HUDEP-2 (cell line): ENCODE measurements around the gene MYOD1.
A peak's percentile ranks its signal among the peaks of the same experiment; 100 is the strongest.

Source experiments
- DNase-seq, 76 experiments: peaks; one replicate each; lab custom pipeline; 2025; ENCODE audit not compliant: unreplicated experiment in 76 of 76; lab: John Stamatoyannopoulos, UW

Gene MYOD1

GRCh38 chr11:17700991-17701390 lies 18.4 kb upstream of the MYOD1 start:
- no peak for DNase-seq

DNA sequence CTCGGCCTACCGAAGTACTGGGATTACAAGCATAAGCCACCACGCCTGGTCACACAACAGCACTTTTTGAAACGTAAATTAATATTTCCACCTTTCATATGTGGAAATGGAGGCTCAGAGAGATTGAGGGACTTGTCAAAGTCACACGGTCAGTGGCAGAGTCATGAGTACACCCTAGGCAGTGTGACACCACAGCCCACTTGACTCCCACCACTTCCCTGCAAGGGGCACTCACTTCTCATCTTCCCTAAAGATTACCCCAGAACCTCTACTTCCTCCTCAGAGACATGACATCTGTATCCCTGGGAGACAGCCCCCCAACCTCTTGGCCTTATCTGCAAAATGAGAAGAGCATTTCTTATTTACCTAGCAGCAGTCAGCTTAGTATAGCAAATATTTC lies 16.5 kb upstream of the MYOD1 start:
- DNase-seq = no peak

DNA sequence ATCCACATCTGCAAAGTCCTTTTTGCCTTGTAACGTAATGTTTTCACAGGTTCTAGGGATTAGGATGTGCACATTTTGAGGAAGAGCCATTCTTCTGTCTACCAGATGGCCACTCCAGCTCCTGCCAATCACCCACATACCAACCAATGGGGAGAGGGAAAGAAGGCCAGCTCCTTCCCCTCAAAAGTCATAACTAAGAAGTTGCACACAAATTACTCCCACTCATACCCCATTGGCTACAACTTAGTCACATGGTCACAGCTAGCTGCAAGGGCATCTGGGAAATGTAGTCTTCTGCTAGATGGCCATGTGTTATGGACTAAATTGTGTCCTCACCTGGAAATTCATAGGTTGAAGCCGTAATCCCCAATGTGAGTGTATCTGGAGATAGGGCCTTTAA lies 15.4 kb upstream of the MYOD1 start:
- DNase-seq = peak in 2 of 76 experiments; percentile 6 to 22

DNA sequence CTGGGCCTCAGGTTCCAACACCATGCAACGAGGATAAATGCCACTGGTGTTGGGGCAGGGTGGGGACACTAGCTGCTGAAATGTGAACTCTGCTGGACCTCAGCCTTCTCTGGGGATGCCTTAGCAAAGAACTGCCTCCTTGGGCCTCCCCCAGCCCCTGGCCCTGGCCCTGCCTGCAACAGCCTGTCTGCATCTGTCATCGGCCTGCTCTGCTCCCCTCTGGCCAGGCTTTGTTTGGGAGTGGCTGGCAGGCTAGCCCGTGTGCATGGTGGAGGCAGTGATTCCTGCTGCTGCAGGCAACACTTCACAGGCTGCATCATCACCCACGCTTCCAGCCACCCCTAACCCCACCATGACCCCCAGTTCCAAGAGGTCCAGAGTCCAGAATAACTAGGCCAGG lies 11.5 kb upstream of the MYOD1 start:
- no peak for DNase-seq

DNA sequence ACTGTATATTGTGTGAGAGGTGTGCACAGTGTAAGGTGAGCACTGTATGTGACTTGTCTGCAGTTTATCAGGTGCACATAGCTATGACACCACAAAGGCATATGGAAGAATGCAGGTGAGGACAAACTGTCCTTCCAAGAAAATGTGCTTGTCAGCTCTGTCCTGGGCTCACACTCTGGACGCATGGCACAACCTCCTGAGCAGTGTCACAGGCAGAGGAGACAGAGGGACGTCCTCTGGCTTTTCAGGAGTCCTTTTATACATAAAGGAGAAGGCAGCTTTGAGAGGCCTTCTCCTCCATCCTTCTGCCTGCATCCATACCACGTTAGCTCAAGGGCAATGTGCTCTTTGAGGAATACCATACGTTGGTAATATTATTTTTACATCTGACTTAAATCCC lies 7.5 kb upstream of the MYOD1 start:
- DNase-seq = no peak

DNA sequence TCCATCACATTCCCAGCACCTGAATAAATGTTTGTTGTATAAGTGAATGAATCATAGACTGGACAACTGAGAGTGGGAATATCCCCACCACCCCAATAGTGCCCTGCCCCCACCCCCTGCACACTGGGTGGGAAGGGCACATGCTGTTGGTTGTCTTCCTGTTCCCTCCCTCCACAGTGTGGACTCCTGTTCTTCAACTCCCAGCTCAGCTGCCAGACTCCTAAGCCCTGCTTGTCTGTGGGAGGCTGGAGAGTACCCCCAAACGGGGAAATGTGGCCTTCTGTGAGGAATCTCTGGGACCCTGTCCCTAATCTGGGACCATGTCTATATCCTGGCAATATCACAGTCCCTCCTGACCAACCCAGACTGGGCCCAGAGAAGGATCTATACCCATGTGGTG lies 5.5 kb upstream of the MYOD1 start:
- DNase-seq = no peak

DNA sequence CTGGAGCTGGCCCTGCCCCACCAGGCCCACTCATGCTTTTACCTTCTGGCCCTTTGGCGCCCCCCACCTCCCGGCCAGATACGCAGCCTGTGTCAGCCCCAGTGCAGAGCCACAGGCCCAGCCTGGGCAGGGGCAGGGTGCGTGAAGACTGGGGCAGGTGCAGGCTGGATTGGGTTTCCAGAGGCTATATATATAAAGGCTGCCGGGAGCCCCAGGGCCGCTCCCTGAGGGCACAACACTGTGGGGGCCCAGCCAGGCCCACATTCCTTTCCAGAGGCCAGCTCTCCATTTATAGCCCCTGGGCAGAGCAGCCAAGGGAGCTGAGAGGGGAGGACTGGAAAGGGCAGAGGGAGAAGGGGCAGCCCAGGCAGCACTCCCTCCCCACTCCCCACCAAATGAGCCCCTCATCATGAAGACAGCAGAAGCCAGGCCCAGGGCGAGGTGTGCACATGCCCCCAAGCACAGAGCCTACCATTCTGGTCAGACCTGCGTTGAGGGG lies 5.0 kb upstream of the MYOD1 start:
- DNase-seq = no peak

DNA sequence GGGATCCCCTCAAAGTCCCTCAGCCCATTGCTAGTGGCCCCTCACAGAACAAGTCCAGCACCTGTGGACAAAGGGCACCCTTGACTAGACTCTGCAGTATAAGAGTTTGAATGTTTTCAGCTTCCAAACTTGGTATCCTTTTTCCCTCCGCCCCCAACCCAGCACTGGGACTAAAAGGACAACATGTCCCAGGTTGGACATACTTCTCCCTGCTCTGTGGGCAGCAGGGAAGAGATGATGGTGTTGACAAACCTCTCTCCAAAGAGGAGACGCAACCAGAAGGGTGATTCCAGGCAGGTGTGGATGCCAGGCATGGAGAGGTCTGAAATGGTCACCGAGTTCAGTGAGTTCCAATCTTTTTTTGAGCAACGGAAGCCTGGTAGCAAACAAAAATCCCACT lies 4.5 kb upstream of the MYOD1 start:
- no peak for DNase-seq

DNA sequence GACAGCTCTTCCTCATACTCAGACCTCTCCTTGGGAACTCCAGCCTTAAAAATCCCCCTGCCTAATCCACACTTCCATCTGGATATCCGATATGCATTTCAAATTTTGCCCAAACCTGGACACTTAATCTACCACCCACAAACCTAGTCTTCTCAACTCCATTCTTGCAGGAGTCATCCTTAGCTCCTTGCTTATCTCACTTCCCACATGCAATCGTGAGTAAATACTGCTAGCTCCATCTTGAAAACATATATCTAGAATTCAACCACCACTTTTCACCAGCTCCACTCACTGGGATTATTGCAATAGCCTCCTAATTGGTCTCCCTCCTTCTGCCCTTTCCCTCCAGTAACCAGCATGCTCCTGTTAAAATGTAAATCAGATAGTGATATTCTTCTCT lies 2.6 kb upstream of the MYOD1 start:
- no peak for DNase-seq

- DNase-seq = no peak
Measured at GRCh38 chr11:17718015-17718414, 1.4 kb upstream of the MYOD1 start.

DNA sequence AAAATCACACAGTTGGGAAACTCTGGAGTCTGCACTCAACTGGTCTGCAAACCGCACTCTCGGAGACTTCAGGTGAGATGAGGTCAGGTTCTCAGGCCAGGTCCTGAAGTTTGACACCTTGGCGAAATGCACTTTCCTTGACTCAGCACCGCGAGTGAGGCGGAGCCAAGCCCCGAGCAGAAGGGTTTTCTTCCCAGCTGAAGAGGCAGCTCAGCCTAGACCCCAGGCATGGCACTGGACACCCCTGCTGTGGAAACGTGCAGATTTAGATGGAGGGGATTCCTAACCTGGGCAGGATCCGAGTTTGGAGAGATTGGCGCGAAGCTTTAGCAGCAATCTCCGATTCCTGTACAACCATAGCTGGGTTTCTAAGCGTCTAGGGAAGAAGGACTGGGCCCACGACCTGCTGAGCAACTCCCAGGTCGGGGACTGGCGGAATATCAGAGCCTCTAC lies 835 bp upstream of the MYOD1 start:
- no peak for DNase-seq

- DNase-seq = no peak
Measured at GRCh38 chr11:17719938-17720795, 796 bp downstream of the MYOD1 start.

DNA sequence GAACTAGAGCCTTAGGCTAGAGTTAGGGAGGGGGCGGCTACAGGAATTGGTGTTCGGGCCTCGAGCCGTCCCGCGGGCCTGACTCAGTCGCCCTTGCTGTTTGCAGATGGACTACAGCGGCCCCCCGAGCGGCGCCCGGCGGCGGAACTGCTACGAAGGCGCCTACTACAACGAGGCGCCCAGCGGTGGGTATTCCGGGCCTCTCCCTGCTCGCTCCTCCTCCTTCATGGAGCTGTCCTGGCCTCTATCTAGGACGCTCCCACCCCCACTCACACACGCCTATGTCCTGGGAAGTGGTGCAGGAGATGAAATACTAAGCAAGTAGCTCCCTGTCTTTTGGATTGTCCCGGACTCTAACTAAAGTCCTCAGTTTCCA lies 1.4 kb downstream of the MYOD1 start:
- DNase-seq = no peak

DNA sequence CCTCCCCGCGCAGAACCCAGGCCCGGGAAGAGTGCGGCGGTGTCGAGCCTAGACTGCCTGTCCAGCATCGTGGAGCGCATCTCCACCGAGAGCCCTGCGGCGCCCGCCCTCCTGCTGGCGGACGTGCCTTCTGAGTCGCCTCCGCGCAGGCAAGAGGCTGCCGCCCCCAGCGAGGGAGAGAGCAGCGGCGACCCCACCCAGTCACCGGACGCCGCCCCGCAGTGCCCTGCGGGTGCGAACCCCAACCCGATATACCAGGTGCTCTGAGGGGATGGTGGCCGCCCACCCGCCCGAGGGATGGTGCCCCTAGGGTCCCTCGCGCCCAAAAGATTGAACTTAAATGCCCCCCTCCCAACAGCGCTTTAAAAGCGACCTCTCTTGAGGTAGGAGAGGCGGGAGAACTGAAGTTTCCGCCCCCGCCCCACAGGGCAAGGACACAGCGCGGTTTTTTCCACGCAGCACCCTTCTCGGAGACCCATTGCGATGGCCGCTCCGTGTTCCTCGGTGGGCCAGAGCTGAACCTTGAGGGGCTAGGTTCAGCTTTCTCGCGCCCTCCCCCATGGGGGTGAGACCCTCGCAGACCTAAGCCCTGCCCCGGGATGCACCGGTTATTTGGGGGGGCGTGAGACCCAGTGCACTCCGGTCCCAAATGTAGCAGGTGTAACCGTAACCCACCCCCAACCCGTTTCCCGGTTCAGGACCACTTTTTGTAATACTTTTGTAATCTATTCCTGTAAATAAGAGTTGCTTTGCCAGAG lies 2.0 kb downstream of the MYOD1 start:
- no peak for DNase-seq

DNA sequence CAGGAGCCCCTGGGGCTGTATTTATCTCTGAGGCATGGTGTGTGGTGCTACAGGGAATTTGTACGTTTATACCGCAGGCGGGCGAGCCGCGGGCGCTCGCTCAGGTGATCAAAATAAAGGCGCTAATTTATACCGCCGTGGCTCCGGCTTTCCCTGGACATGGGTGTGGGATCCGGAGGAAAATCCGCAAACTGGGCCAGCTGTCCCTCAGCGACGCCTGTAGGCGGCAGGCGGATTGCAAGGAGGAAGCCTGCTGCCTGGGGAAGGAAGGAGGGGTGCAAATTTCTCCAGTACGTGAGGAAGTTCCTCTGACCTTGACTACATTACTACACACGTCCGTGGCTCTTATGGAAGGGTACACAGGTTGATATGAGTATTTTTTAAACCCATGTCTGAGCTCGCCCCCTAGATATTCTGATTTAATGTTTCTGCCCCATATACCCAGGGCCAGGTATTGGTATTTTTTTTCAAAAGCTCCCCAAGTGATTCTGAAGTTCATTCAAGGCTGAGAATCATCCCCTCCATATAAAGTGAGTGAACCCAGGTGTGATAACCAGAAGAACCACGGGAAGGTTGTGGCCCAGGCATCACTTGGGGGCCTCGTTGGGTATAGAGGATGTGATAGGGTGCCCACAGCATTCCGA lies 2.8 kb downstream of the MYOD1 start:
- DNase-seq = no peak

DNA sequence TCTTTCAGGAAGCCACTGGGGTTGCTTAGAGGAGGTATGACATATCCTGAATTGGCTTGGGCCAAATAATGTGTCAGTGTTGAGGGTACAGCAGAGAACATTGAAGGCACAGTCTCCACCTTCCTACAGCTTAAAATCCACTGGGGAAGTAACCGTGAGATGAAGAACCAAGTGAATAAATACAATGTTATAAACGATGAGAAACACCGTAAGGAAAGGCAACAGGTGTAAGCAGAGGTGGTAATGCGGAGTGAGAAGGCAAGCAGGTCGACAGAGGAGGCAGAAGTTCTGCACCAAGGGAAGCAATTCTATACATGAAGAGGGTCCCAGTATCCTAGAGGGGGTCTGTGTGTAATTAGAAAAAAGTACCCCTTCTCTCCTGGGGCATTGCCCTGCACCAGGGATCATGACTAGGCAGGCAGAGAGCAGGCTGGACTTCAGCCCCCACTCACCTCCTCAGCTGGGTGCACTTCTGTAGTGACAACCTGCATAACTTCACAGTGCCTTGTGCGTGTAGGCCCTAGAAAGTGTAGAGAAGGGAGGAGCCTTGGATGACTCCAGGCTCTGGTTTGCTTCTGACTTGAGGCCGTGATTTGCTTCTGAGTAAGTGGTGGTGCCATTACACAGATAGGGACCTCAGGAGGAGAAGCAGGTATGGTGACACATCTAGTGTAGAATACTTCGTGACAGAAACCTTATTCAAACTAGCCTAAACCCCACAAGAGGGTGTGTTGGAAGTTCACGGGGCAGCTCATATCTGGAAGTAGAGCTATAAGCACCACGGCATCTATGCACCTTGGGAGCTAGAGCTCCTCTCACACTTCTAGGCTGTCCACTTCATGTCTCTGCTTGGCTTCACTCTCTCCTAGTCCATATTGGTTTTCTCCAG lies 4.9 kb downstream of the MYOD1 start:
- DNase-seq = no peak

DNA sequence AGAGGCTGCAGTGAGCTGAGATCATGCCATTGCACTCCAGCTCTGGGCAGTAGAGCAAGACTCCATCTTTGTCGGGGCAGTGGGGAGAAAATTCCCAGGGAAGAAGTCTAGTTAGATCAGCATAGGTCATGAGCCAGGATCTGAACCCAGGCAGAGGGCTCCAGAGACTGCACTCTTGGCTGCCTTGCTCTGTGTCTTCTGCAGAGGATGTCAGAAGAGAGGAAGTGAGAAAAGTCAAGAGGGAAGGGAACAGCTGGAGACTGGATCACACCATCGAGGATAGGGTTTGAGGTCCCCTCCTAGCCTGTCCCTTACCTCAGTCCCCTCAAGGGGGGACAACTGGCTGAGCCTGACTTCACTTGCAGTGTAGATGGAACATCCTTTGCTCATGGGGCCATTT lies 5.8 kb downstream of the MYOD1 start:
- DNase-seq = no peak

GRCh38 chr11:17730137-17730536 lies 10.8 kb downstream of the MYOD1 start:
- no peak for DNase-seq

DNA sequence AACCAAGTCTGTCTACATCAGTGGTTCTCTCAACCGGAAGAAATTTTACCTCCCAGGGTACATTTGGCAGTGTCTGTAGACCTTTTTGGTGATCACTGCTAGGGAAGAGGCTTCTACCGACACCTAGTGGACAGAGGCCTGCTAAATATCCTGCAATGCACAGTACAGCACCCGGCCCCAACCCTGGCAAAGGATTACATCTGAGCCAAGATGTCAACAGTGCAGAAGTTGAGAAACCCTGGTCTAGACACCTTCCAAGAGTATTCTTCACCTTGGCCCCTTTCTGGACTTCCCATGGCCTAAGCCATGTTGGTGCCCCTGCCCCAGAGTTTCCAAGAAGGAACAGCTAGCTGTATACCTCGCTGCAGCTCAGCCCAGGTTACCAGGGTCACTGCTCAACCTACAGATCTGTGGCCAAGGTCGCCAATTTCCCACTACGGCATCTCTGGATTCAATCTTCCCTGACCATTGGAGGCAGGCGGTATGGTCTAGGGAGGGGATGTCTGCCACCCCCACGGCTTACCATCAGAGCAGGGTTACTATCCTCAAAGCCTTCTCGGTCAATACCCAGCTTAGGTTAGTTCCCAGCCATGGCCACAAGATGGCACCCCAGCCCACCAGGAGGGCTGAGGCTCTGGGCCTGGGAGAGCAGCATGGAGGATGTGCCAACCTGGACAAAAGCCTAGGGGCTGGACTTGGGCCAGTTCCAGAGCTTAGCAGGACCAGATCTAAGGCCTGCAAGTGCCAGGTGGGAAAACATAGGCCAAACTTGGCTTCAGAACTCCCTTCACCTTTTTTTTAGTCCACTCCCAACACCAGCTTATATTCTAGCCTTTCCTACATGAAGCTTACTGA lies 11.5 kb downstream of the MYOD1 start:
- peak in 65 of 76 experiments; percentile 2 to 76 (median 43) for DNase-seq
